ENCODE data around the gene ANKRD9. TPM values are rescaled to one million over a fixed set of nuclear protein-coding genes. Genes with fewer than 3 reads are reported as not detected.
A peak's percentile ranks its signal among the peaks of the same experiment; 100 is the strongest.
"Not testable (repeated sequence)": the region's sequence is repeated elsewhere in the genome, so short reads cannot be mapped to it uniquely, and the experiment has no call there.

The ANKRD9 gene
- total and polyA plus RNA-seq, 4 donors, result 4.4 to 21.3 (median 8.3) TPM

- H3K9ac ChIP-seq (ENCODE audit: insufficient read depth in 1 of 2, low read length in 2 of 2), result no peak overlapping the region
- H3K4me3 ChIP-seq, result no peak overlapping the region
- H3K9me3 ChIP-seq (ENCODE audit: control insufficient read depth in 4 of 4, insufficient read depth in 3 of 4, low read length in 3 of 4), result no peaks in the 10 kb centered on the region
- H3K27ac ChIP-seq (ENCODE audit: low read depth in 1 of 2, low read length in 1 of 2), result no peak overlapping the region
- peaks cover 0 to 20% (median 3%) of the 10 kb centered on the region in 5 donors for H3K4me1 ChIP-seq (ENCODE audit: control insufficient read depth in 5 of 5, insufficient read depth in 5 of 5, low read length in 5 of 5)
- DNase-seq, result no peak
- ATAC-seq (ENCODE audit: insufficient read depth, low FRiP score), result no peak
- H3K27me3 ChIP-seq (ENCODE audit: control insufficient read depth in 3 of 3, insufficient read depth in 3 of 3, low read length in 2 of 3), result no peaks in the 10 kb centered on the region
- TF ChIP-seq, protein P1, sequence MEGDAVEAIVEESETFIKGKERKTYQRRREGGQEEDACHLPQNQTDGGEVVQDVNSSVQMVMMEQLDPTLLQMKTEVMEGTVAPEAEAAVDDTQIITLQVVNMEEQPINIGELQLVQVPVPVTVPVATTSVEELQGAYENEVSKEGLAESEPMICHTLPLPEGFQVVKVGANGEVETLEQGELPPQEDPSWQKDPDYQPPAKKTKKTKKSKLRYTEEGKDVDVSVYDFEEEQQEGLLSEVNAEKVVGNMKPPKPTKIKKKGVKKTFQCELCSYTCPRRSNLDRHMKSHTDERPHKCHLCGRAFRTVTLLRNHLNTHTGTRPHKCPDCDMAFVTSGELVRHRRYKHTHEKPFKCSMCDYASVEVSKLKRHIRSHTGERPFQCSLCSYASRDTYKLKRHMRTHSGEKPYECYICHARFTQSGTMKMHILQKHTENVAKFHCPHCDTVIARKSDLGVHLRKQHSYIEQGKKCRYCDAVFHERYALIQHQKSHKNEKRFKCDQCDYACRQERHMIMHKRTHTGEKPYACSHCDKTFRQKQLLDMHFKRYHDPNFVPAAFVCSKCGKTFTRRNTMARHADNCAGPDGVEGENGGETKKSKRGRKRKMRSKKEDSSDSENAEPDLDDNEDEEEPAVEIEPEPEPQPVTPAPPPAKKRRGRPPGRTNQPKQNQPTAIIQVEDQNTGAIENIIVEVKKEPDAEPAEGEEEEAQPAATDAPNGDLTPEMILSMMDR (IDR thresholded peaks at IDR 0.05; ENCODE audit: control extremely low read depth, extremely low read depth), result no peak
- no peaks in the 10 kb centered on the region for H3K36me3 ChIP-seq (ENCODE audit: control insufficient read depth in 4 of 4, insufficient read depth in 4 of 4, low read length in 4 of 4)
- 97 to 99% methylated on average over 12 to 14 of the region's 14 CpGs for WGBS, 2 donors
Observed at GRCh38 chr14:102556098-102556677, 46.6 kb upstream of the ANKRD9 start.

- no peaks in the 10 kb centered on the region for H3K36me3 ChIP-seq (ENCODE audit: control insufficient read depth in 4 of 4, insufficient read depth in 4 of 4, low read length in 4 of 4)
- TF ChIP-seq, protein P1 (IDR thresholded peaks at IDR 0.05; ENCODE audit: control extremely low read depth, extremely low read depth), result no peak
- H3K4me1 ChIP-seq (ENCODE audit: control insufficient read depth in 5 of 5, insufficient read depth in 5 of 5, low read length in 5 of 5), result peaks cover 0 to 20% (median 3%) of the 10 kb centered on the region in 5 donors
- peak overlapping the region; percentile 42 to 63 for H3K9ac ChIP-seq (ENCODE audit: insufficient read depth in 1 of 2, low read length in 2 of 2)
- ATAC-seq (ENCODE audit: insufficient read depth, low FRiP score) (peak; percentile 60), DNase-seq (peak; percentile 64 to 76 (median 69))
- no peaks in the 10 kb centered on the region for H3K27me3 ChIP-seq (ENCODE audit: control insufficient read depth in 3 of 3, insufficient read depth in 3 of 3, low read length in 2 of 3)
- H3K4me3 ChIP-seq, result peak overlapping the region; percentile 65
- H3K9me3 ChIP-seq (ENCODE audit: control insufficient read depth in 4 of 4, insufficient read depth in 3 of 4, low read length in 3 of 4), result no peaks in the 10 kb centered on the region
- peak overlapping the region in 1 of 2 donors; percentile 85 for H3K27ac ChIP-seq (ENCODE audit: low read depth in 1 of 2, low read length in 1 of 2)
- 6 to 8% methylated on average over 81 to 94 of the region's 94 CpGs for WGBS, 2 donors
Observed at GRCh38 chr14:102554821-102555819, 45.5 kb upstream of the ANKRD9 start.

DNA sequence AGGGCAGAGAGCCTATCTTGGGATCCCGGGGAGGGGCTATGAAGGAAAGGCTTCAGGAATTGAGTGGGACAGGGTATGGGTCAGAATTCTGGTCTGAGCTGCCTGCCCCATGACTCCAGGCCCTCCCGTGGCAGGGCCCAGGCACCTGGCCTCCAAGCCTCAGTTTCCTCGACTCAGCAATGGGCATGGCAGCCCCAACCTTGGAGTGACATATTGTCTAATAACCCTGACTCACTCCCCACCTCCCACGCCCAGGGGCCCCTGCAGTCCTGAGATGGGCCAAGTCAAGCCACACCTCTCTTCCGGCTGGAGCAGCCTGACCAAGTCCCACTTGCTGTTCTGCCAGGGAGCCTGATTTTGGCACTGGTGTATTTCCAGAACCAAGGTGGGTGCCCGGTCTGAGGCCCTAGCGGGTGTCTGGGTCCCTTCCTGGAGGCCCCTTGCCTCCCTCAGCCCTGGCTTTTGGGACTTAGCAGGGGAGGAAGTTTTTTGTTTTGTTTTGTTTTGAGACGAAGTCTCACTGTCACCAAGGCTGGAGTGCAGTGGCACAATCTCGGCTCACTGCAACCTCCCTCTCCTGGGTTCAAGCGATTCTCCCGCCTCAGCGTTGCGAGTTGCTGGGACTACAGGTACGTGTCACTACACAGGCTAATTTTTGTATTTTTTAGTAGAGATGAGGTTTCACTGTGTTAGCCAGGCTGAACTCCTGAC, 42.6 kb upstream of the ANKRD9 start:
- TF ChIP-seq, protein P1 (IDR thresholded peaks at IDR 0.05; ENCODE audit: control extremely low read depth, extremely low read depth), result no peak
- Histone ChIP-seq H3K9me3 (ENCODE audit: control insufficient read depth in 4 of 4, insufficient read depth in 3 of 4, low read length in 3 of 4) (no peaks in the 10 kb centered on the region), H3K9ac (ENCODE audit: insufficient read depth in 1 of 2, low read length in 2 of 2) (no peak overlapping the region), H3K4me3 (no peak overlapping the region), H3K27me3 (ENCODE audit: control insufficient read depth in 3 of 3, insufficient read depth in 3 of 3, low read length in 2 of 3) (no peaks in the 10 kb centered on the region), H3K4me1 (ENCODE audit: control insufficient read depth in 5 of 5, insufficient read depth in 5 of 5, low read length in 5 of 5) (peaks cover 0 to 34% (median 8%) of the 10 kb centered on the region in 5 donors), H3K36me3 (ENCODE audit: control insufficient read depth in 4 of 4, insufficient read depth in 4 of 4, low read length in 4 of 4) (no peaks in the 10 kb centered on the region), H3K27ac (ENCODE audit: low read depth in 1 of 2, low read length in 1 of 2) (no peak overlapping the region)
- 89% methylated on average over 13 to 14 of the region's 14 CpGs for WGBS, 2 donors
- peak in 1 of 3 donors; percentile 45 for DNase-seq
- no peak for ATAC-seq (ENCODE audit: insufficient read depth, low FRiP score)

GRCh38 chr14:102550927-102551401, 41.4 kb upstream of the ANKRD9 start:
- 87 to 92% methylated on average over 3 of the region's 3 CpGs for WGBS, 2 donors
- ATAC-seq (ENCODE audit: insufficient read depth, low FRiP score); H3K27ac ChIP-seq (ENCODE audit: low read depth in 1 of 2, low read length in 1 of 2): not testable (repeated sequence)

More at GRCh38 chr14:102550927-102551401, 41.4 kb upstream of the ANKRD9 start:
- not testable (repeated sequence) for DNase-seq; H3K4me3 ChIP-seq; H3K27me3 ChIP-seq (ENCODE audit: control insufficient read depth in 3 of 3, insufficient read depth in 3 of 3, low read length in 2 of 3); H3K9me3 ChIP-seq (ENCODE audit: control insufficient read depth in 4 of 4, insufficient read depth in 3 of 4, low read length in 3 of 4); H3K36me3 ChIP-seq (ENCODE audit: control insufficient read depth in 4 of 4, insufficient read depth in 4 of 4, low read length in 4 of 4); H3K9ac ChIP-seq (ENCODE audit: insufficient read depth in 1 of 2, low read length in 2 of 2)
- peaks cover 0 to 42% (median 8%) of the 10 kb centered on the region in 5 donors for H3K4me1 ChIP-seq (ENCODE audit: control insufficient read depth in 5 of 5, insufficient read depth in 5 of 5, low read length in 5 of 5)
